Activated naive CD8-positive, alpha-beta T cell treated with anti-CD3 and anti-CD28 coated beads, Interleukin-2, amount 50 U/mL, for 16 hours (primary cell): ENCODE data around the gene UQCRQ.

ENCODE experiments used
- DNase-seq: peaks from one replicate; pipeline ENCODE4 v3.0.0-alpha.2; 2020; ENCODE audit warnings: low read depth, low spot score

Gene UQCRQ

GRCh38 chr5:132909702-132910101, 43.3 kb downstream of the UQCRQ start:
- DNase-seq, result no peak

GRCh38 chr5:132915681-132916080, 49.2 kb downstream of the UQCRQ start:
- DNase-seq, result no peak

- no peak for DNase-seq
These were observed 49.6 kb downstream of the UQCRQ start for GRCh38 chr5:132916086-132916485.
